ENCODE results near the gene TMEM185A. TPM values are rescaled to one million over a fixed set of nuclear protein-coding genes. Genes with fewer than 3 reads are reported as not detected.

TMEM185A gene
- total and polyA plus RNA-seq, 10 of the 15 experiments (the other 5 are each of a cell fraction or from before 2014, with no cell fraction given) = 2.4 to 25.1 (median 12.0) TPM

DNA sequence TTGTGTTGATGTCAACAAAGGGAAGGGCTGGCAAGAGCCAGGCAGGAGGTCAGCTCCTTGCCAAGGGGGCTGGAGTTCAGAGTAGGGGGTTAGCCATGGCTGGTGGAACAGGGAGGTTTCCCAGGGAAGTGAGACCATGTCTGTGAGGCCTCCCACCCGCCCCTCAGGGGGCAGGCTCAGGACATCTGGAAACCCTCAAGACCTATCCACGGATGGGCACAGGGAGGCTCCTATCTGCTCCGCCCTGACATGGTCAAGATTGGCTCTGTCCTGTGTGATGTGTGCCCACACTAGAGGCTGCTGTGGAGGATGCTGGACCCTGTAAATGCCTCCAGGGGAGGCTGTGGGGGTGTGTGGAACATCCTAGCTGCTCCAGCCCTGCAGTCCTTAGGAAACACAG lies 8.0 kb upstream of the TMEM185A start:
- intact Hi-C loops (cut with micrococcal nuclease; ENCODE audit: unreplicated experiment) (no loop called here), in situ Hi-C loops (cut with MboI) (loop anchor here (10.0 kb wide), 1 partner anchor 115 kb away; no protein-coding TSS in a partner anchor)
- Histone ChIP-seq H3K27me3 (replicated peaks in 1 of 2; ENCODE audit: control insufficient read depth in 2 of 2, insufficient read depth in 2 of 2, low read length in 1 of 2) (no peaks in the 10 kb centered on the region), H3K4me3 (no peak overlapping the region), H3K4me2 (ENCODE audit: control insufficient read depth, insufficient read depth) (no peak overlapping the region), H2AFZ (ENCODE audit: control insufficient read depth, low read depth, low read length) (no peak overlapping the region), H3K4me1 (ENCODE audit: control insufficient read depth, insufficient read depth, low read length) (no peaks in the 10 kb centered on the region), H3K9me3 (replicated peaks; ENCODE audit: control insufficient read depth, insufficient read depth, low read length) (no peaks in the 10 kb centered on the region; the same call in 2 of the 3 replicates), H3K27ac (ENCODE audit: control insufficient read depth, insufficient read depth) (no peak overlapping the region), H3K9ac (ENCODE audit: control insufficient read depth, insufficient read depth, low read length) (no peak overlapping the region), H3K36me3 (ENCODE audit: control insufficient read depth in 2 of 2, insufficient read depth in 2 of 2, low read length in 1 of 2) (no peaks in the 10 kb centered on the region), H4K20me1 (ENCODE audit: control insufficient read depth, insufficient read depth) (no peaks in the 10 kb centered on the region), H3K79me2 (ENCODE audit: control insufficient read depth, insufficient read depth, low read length) (no peaks in the 10 kb centered on the region)
- ChIA-PET CTCF (no interaction called here), SMC1A (ENCODE audit: uncharacterized antibody, unreplicated experiment) (no interaction called here), POLR2A (no interaction called here), RAD21 (ENCODE audit: unreplicated experiment) (no interaction called here)
- no TSS peak for BruUV-seq (replicated peaks)
- no peak for DNase-seq (ENCODE audit: low read depth, low spot score)
- no peak for ATAC-seq
- FAIRE-seq = no peak
- 0% methylated on average over 3 of the region's 3 CpGs for WGBS (ENCODE audit: insufficient coverage, insufficient replicate concordance, low lambda C conversion rate, missing lambda C conversion rate)
- TF ChIP-seq STAT3 (IDR thresholded peaks at IDR 0.05; ENCODE audit: low read depth, low read length) (no peak), USF1 (IDR thresholded peaks at IDR 0.05; ENCODE audit: borderline replicate concordance, extremely low read length, insufficient read depth, low read depth, low read length) (no peak), MTA3 (IDR thresholded peaks at IDR 0.05; ENCODE audit: borderline replicate concordance, low read length) (no peak), BHLHE40 (IDR thresholded peaks at IDR 0.05; ENCODE audit: borderline replicate concordance in 1 of 2, low read depth in 2 of 2, low read length in 1 of 2) (no peak), RCOR1 (conservative IDR thresholded peaks at IDR 0.05; ENCODE audit: low read depth, low read length) (no peak), SMAD5 (IDR thresholded peaks at IDR 0.05; ENCODE audit: low read depth) (no peak), RUNX3 (IDR thresholded peaks at IDR 0.05; ENCODE audit: low read length) (no peak), HDGF (IDR thresholded peaks at IDR 0.05) (no peak), SP1 (IDR thresholded peaks at IDR 0.05; ENCODE audit: low read depth, low read length) (no peak), RELB (IDR thresholded peaks at IDR 0.05; ENCODE audit: low read depth) (no peak), PML (IDR thresholded peaks at IDR 0.05; ENCODE audit: low read length) (no peak), HSF1 (IDR thresholded peaks at IDR 0.05; ENCODE audit: low read depth, low read length) (no peak)
- TF ChIP-seq, protein P1, sequence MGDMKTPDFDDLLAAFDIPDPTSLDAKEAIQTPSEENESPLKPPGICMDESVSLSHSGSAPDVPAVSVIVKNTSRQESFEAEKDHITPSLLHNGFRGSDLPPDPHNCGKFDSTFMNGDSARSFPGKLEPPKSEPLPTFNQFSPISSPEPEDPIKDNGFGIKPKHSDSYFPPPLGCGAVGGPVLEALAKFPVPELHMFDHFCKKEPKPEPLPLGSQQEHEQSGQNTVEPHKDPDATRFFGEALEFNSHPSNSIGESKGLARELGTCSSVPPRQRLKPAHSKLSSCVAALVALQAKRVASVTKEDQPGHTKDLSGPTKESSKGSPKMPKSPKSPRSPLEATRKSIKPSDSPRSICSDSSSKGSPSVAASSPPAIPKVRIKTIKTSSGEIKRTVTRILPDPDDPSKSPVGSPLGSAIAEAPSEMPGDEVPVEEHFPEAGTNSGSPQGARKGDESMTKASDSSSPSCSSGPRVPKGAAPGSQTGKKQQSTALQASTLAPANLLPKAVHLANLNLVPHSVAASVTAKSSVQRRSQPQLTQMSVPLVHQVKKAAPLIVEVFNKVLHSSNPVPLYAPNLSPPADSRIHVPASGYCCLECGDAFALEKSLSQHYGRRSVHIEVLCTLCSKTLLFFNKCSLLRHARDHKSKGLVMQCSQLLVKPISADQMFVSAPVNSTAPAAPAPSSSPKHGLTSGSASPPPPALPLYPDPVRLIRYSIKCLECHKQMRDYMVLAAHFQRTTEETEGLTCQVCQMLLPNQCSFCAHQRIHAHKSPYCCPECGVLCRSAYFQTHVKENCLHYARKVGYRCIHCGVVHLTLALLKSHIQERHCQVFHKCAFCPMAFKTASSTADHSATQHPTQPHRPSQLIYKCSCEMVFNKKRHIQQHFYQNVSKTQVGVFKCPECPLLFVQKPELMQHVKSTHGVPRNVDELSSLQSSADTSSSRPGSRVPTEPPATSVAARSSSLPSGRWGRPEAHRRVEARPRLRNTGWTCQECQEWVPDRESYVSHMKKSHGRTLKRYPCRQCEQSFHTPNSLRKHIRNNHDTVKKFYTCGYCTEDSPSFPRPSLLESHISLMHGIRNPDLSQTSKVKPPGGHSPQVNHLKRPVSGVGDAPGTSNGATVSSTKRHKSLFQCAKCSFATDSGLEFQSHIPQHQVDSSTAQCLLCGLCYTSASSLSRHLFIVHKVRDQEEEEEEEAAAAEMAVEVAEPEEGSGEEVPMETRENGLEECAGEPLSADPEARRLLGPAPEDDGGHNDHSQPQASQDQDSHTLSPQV (IDR thresholded peaks at IDR 0.05) = no peak
- TF ChIP-seq, protein P2, sequence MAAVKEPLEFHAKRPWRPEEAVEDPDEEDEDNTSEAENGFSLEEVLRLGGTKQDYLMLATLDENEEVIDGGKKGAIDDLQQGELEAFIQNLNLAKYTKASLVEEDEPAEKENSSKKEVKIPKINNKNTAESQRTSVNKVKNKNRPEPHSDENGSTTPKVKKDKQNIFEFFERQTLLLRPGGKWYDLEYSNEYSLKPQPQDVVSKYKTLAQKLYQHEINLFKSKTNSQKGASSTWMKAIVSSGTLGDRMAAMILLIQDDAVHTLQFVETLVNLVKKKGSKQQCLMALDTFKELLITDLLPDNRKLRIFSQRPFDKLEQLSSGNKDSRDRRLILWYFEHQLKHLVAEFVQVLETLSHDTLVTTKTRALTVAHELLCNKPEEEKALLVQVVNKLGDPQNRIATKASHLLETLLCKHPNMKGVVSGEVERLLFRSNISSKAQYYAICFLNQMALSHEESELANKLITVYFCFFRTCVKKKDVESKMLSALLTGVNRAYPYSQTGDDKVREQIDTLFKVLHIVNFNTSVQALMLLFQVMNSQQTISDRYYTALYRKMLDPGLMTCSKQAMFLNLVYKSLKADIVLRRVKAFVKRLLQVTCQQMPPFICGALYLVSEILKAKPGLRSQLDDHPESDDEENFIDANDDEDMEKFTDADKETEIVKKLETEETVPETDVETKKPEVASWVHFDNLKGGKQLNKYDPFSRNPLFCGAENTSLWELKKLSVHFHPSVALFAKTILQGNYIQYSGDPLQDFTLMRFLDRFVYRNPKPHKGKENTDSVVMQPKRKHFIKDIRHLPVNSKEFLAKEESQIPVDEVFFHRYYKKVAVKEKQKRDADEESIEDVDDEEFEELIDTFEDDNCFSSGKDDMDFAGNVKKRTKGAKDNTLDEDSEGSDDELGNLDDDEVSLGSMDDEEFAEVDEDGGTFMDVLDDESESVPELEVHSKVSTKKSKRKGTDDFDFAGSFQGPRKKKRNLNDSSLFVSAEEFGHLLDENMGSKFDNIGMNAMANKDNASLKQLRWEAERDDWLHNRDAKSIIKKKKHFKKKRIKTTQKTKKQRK (IDR thresholded peaks at IDR 0.05; ENCODE audit: low read depth, low read length) = no peak

Measured in GM12878 (cell line).